ENCODE data around the gene ZBTB7C. TPM values are rescaled to one million over a fixed set of nuclear protein-coding genes. Genes with fewer than 3 reads are reported as not detected.

The ZBTB7C gene
- total RNA-seq, 3 donors from 2014 or later (not counting 1 experiment from before 2014, with no cell fraction given): 0.07 TPM; not detected in 2

- Histone ChIP-seq H3K4me1 (ENCODE audit: control insufficient read depth, insufficient read depth, low read length) (no peaks in the 10 kb centered on the region), H3K4me3 (ENCODE audit: low read length) (no peak overlapping the region), H3K27ac (ENCODE audit: low read length) (no peak overlapping the region), H3K36me3 (ENCODE audit: control insufficient read depth, insufficient read depth, low read length) (no peaks in the 10 kb centered on the region), H3K27me3 (ENCODE audit: control insufficient read depth, insufficient read depth, low read length) (no peaks in the 10 kb centered on the region), H3K9me3 (ENCODE audit: control insufficient read depth, insufficient read depth, low read length) (no peaks in the 10 kb centered on the region)
- no peak overlapping the region for H3K4me3 Mint-ChIP-seq
- no peaks in the 10 kb centered on the region for H3K4me1 Mint-ChIP-seq
- intact Hi-C loops (cut with micrococcal nuclease): no loop called here
- H3K9me3 Mint-ChIP-seq: no peaks in the 10 kb centered on the region
- H3K27me3 Mint-ChIP-seq (ENCODE audit: low read depth in 2 of 2): peaks cover 9 to 14% of the 10 kb centered on the region in 2 donors
- ATAC-seq (no peak), DNase-seq (no peak)
- H3K36me3 Mint-ChIP-seq: no peaks in the 10 kb centered on the region
- TF ChIP-seq CTCF (IDR thresholded peaks at IDR 0.05): no peak
- 100% methylated on average over 1 of the region's 2 CpGs for WGBS (ENCODE audit: insufficient coverage)
- no peak overlapping the region for H3K27ac Mint-ChIP-seq
These were observed 431.0 kb downstream of the ZBTB7C start for GRCh38 chr18:47978141-47978540.

Other genes starting within 250 kb of the ZBTB7C start
- 10 to 100 TPM in 1 of 3 donors, 1 to 10 TPM in 2; 6.9 to 10.2 (median 8.2) TPM for gene CTIF, start 129.6 kb upstream of the ZBTB7C start, total RNA-seq